HG03354 (cell line): ENCODE results near the gene CFAP221.

Experiments used
- ATAC-seq: cut with Tn5 transposase; IDR thresholded peaks from one replicate; pipeline ENCODE4 v1.9.1; 2021; ENCODE audit warnings: mild to moderate bottlenecking; ENCODE audit not compliant: unreplicated experiment, poor library complexity, severe bottlenecking

Gene CFAP221

DNA sequence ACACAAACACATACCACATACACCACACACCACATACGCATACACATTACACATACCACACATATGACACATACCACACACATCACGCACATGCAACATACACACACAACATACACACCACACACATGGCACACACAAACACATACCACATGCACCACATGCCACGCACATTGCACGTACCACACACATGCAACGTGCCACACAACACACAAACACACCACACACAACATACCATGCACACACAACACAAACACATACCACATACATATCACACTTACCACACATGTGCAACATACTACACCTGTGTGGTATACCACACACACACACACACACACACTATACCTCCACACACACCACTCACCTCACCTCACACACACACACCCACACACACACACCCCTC, 149.7 kb downstream of the CFAP221 start:
- ATAC-seq = no peak

DNA sequence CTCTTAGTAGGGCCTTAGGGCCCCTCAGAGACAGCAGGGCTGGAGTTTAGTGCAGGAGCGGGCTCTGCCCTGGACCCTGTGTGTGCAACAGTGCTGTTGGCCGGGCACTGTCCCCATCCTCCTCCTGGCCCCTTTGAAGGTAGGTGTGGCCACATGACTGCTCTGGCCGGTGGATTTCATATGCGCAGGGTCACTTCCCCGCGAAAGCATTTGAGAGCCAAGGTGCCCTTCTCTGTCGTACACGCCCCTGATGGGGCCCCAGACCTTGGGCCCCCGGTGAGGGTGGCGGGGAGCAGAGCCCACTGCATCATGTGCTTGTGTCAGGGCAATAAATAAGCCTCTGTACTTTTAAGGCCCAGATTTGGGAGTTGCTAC, 150.2 kb downstream of the CFAP221 start:
- no peak for ATAC-seq

DNA sequence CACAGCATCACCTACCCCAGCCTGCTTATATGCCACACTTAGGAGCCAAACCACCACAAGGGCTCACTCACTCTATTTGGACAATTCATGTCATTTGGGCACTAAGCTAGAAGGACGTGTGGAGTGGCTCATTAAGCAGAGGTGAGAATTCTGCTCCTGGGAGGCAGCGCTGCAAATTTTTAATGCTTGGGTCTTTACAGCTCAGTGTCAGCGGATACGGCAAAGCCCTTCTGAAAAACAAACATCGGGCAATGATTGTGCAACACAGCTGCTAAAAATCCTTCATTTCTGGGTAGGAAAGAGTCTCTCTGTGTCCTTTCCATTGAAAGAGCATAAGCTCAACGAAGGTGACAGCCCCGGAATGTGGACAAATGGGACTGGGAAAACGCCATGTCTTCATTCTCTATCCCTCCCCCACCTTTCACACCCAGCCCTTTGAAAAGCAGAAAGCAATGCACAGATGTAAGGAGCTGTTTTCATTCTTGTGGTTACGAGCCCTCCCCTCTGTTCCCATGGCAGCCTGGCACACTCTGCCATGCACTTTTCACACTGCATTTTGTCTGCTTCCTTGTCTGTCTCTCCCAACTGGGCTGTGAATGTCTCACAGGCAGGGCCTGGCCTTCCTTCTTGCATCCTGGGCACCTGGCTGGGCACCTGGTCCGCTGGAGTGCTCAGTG, 150.7 kb downstream of the CFAP221 start:
- no peak for ATAC-seq

DNA sequence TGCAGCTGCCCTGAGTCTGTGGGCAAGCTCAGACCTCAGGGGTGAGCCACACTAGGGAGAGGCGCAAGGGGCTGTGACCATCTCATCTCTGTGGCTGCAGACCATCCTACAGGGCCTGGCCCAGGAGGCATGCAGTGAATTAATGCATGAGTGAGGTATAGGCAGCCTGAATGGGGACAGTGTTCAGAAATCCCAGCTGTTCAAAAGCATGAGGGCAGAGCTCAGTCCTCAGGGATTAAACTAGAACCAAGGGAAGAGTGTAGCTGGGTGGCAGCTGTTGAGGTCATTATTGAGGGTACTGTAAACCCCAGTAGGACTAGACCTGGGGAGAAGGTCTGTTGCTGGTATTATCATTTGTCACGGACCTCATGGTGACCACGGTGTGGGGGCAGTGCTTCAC, 151.8 kb downstream of the CFAP221 start:
- ATAC-seq = no peak

DNA sequence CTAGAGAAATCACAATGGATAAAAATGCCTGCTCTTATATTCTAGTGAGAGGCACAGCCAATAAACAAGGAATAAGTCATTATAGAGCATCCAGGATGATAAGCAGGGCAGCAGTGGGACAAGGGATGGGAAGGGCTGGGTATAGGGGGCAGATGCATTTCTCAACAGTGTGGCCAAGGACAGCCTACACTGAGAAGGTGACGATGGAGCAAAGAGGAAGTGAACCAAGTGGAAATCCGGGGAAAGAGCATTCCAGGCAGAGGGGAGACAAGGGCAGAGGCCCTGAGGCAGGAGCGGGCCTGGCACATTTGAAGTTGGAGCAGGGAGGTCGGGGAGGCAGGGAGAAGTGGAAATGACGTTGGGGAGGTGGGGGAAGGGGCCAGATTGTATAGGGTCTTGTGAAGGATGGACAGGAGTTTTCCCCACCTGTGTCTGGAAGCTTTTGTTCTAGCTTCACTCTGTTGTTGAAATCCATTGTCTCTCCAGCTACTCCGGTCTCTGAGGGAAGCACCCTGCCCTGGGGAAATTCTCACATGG, 152.3 kb downstream of the CFAP221 start:
- ATAC-seq = no peak

DNA sequence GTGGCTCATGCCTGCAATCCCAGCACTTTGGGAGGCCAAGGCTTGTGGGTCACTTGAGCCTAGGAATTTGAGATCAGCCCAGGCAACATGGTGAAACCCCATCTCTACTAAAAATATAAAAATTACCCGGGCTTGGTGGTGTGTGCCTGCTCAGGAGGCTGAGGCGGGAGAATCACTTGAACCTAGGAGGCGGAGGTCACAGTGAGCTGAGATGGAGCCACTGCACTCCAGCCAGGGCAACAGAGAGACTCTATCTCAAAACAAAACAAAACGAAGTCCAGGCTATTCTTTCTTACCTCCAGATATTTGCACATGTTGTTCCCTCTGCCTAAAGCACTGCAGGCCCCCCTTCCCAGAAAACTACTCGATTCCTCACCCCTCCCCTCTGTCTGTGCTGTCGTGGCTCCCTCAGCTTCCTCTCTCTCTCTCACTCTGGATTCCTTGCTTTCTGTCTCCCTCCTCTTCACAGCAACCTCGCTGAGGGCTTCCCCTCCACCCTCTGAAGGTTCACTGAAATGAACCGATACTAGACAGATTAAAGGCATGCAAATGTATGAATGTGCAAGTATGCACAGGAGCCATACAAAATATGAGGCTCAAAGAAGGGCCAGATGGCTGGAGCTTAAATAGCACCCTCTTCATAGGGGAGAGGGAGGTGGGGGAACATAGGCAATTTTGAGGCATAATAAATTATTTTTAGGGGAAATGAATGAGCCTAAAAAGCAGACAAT, 153.2 kb downstream of the CFAP221 start:
- ATAC-seq = peak; percentile 89

DNA sequence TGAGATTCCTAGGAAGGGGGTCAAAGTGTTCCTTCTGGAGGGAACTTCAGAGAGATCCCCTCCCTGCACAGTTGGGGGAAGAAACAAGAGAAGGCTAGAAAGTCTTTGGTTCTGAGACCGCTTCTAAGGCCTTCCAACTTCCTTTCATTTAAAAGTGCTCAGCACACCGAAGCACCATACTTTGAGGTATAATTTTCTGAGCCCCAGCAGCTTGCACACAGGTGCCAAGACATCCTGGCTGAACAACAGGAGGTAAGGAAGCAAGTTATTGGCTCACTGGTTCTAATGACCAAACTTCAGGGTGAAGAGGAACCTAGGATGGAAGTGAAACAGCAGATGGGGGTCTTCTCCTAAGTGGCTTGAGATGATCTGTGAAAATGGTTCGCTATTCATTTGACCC, 154.0 kb downstream of the CFAP221 start:
- no peak for ATAC-seq

DNA sequence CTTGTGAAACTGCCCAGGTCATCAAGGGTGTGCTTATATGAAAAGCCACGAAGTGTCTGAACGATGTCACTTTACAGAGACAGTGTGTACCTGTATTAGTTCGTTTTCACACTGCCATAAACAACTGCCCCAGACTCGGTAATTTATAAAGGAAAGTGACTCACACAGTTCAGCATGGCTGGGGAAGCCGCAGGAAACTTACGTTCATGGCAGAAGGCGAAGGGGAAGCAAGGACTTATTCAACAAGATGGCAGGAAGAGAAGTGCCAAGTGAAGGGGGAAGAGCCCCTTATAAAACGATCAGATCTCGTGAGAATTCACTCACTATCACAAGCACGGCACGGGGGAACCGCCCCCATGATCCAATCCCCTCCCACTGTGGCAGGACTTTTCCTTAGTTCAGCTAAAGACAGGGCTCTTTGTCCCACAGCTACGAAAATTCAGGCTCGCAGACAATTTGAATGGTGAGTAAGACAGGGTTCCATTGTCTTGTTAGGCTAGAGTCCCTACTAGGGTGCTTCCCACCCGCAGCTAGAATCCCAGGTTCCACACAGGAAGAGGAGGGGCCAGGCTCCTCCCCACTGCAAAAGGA, 154.9 kb downstream of the CFAP221 start:
- ATAC-seq = no peak

DNA sequence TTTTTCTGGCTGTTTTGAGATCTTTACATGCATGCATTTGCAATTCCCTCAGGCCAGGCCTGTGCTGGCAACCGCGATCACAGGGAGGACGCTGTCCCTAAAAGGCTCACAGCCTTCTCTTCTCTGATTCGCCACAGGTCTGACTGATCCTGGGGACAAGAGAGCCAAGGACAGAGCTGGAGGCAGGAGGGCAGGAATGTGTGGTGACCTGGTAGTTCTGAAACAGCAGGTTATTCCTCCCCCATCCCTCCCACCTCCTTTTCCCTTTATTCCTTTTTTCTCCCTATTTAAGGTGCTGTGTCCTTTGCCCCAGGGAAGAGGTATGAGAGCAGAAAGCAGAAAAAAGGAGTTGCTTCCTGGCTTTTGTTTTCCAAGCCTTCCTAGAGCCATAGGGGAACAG, 156.6 kb downstream of the CFAP221 start:
- no peak for ATAC-seq

DNA sequence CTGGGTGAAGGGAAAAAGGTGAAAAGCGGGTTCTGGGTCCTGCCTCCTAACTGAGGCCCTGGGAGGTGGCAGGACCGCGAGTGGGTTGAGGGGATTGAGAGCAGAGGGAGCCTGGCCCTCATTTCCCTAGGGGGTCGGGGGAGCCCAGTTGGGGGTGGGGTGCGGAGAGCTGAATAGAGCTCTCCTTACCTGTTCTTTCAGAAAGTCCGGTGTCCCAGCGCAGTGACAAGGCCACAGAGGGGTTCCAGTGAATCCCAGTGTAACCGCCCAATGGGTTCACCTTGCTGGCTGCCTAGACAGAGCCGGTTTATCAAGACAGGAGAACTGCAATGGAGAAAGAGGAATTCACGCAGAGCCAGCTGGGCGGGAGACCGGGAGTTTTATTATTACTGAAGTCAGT, 157.1 kb downstream of the CFAP221 start:
- no peak for ATAC-seq

DNA sequence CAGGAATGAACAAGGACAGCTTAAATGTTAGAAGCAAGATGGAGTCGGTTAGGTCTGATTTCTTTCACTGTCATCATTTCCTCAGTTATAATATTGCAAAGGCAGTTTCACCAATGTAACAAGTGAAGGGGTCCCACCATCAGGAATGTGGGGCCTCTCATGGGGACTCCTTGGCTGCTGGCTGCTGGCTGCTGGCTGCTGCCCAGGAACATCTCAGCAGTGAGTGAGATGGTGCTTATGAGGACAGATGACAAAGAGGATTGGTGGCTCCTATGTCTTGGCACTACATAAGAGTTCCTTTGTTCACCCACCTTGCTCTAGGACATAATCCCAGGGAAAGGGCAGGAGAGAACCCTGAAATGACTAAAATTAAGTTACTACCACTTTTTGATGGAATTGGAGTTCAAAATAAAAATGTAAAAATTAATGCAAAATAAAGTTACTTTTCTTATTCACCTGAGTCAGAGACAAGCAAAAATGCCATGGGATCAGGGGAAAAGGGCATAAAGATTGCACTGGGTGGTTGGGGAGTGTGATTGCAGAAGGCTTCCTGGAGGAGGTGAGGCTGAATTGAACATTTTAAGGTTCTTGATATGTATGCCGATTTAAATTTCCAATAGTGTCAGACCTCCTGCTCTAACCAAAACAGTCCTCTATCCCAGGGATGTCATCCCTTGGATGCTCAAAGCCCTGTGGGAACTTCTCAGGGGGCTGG, 158.1 kb downstream of the CFAP221 start:
- no peak for ATAC-seq

DNA sequence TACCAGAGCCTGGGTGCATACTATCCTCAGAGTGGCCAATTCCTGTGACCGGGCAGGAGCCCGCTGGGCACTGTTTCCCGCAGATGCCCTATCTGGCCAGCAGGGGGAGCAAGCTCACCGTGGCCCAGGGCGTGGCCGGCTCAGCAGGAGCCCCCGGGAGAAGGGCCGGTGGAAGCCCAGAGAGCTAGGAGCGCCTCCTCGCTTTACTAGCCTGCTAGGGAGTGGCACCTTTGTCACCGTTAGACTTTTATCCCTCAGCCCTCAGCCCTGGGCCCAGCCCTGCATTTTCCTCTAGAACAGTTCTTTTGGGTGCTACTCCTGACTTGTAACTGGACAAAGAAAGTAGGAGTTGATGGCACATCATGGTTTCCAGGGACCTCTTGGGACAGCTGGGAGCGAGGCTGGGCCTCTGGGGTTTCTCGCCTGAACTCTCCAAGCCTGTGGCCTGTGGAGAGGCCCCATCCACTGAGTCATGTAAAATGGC, 158.7 kb downstream of the CFAP221 start:
- peak; percentile 89 for ATAC-seq

DNA sequence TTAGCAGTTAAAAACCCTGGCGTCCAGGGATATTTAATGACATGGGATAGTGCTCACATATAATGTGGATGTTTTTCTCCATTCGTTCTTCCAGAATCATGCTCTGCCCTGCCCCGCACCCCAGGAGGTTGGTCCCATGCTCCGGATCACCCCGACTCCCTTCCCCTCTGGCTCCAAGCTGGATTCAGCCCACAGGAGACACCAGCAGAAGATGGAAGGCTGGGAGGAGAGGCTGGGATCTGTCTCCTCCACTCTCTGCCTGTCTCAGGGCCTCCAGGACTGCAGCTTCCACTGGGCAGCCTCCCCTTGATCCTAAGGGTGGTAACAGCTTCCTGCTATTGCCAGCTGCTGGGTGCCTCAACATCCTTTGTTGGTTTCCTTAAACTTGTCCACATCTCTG, 159.3 kb downstream of the CFAP221 start:
- no peak for ATAC-seq

DNA sequence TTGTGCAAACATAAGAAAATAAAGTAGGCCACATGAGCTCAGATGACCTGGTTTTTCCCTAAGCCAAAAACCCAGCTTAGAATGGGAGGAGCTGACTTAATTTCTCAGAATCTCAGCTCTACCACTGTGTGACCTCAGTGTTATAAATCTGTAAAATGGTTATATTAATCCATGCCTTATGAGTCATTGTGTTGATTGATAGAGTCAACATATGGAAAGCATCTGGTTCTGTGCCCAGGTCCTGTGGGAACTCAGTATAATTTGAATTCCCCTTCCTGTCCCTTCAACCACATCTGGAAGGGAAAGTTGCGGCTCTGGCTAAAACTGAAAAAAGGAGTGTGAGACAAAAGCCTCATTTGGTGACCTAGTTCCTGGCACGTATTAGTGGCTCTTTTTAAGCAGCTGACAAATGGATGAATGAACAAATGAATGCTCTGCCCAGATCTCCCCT, 160.4 kb downstream of the CFAP221 start:
- no peak for ATAC-seq

DNA sequence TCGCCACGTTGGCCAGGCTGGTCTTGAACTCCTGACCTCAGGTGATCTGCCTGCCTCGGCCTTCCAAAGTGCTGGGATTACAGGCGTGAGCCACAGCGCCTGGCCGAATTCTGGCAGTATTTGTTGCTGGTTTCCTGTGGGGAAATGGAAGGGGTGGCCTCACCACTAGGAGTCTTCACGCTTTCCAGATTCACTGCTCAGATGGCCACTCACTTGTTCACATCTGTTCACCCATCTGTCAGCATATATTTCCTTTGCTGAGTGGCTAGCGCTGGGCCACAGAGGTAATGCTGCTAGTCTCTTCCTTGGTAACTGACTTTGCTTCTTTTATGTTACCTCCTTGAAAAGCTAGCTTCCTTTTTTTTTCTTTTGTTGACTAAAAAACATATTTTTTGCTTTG, 162.0 kb downstream of the CFAP221 start:
- no peak for ATAC-seq
